OCI-LY3 (cell line): ENCODE results near the gene WFS1.

Experiments
- CTCF ChIP-seq: fragments of 200-600, 300-600 bp; sonication (generic); IDR thresholded peaks from 2 replicates; pipeline ENCODE4 v1.5.1; 2014; ENCODE audit warnings: antibody characterized with exemption, low read length, low read depth
- EZH2phosphoT487 ChIP-seq: fragments of 200-600 bp; shearing (Covaris generic); IDR thresholded peaks from 2 replicates; pipeline ENCODE4 v1.6.1; 2018; ENCODE audit warnings: antibody characterized with exemption, mixed run types, low read depth

GRCh38 chr4:6239486-6239885 lies 30.2 kb upstream of the WFS1 start:
- TF ChIP-seq CTCF, result no peak
- TF ChIP-seq EZH2phosphoT487, result no peak
